HTR-8/SVneo (cell line): ENCODE results near the gene KCNJ10.
A peak's percentile ranks its signal among the peaks of the same experiment; 100 is the strongest.

Source experiments
- DNase-seq: peaks from one replicate; pipeline ENCODE4 v3.0.0; 2011; ENCODE audit warnings: low spot score, mixed read lengths; ENCODE audit not compliant: insufficient read length
- FAIRE-seq: peaks from 2 replicates; lab custom pipeline; 2011; peaks lifted over from hg19 to GRCh38; lab: Jason Lieb, UNC

KCNJ10 gene

GRCh38 chr1:160086456-160086892, 16.5 kb upstream of the KCNJ10 start:
- DNase-seq, result no peak
- no peak for FAIRE-seq

GRCh38 chr1:160085686-160086455, 15.9 kb upstream of the KCNJ10 start:
- DNase-seq, result peak; percentile 79
- FAIRE-seq, result no peak

DNA sequence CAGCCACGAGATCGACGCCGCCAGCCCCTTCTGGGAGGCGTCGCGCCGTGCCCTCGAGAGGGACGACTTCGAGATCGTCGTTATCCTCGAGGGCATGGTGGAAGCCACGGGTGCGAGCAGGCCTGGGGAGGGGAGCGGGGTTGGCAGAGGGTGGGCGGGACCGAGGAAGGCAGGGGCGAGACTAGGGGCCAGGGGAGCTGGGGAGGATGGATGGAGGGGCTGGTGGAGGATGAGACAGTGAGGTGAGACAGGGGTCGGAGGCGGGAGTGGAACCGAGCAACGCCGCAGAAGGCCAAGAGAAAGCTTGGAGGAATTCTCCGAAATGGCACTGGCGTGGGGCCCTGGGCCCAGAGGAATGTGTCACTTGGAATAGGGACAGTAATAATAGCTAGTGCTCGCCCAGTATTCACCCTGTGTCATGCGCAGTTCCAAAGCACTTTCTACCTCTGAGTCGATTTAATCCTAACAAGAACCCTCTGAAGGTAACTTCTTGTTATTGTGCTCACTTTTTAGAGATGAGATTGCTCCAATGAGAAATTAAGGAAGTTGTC, 14.9 kb upstream of the KCNJ10 start:
- DNase-seq (no peak), FAIRE-seq (no peak)

- FAIRE-seq (no peak), DNase-seq (peak; percentile 29)
These were observed 14.2 kb upstream of the KCNJ10 start for GRCh38 chr1:160083968-160084770.

DNA sequence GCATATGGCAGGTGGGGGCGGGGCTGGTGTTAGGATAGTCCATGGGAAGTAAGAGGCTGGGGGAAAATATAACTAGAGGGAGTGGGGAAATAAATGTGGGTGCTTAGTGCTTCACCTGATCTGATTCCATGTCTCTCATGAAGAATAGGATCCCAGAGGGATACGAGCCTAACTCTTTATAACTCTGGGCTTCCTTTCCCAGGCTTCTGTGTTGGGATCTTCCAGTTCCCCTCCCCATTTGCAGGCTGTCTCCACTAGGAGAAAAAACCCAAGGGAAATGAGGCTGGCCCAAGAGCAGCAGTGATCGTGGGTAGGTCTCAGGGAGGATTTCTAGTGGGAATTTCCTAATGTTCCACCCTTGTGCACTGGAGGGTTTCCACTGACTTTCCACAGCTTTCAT, 13.0 kb upstream of the KCNJ10 start:
- FAIRE-seq (no peak), DNase-seq (no peak)

- FAIRE-seq (no peak), DNase-seq (no peak)
These were observed 12.5 kb upstream of the KCNJ10 start for GRCh38 chr1:160082487-160082886.

GRCh38 chr1:160081261-160081936, 11.4 kb upstream of the KCNJ10 start, which contains the start of gene KCNJ9:
KCNJ9 (plus strand) TSS chr1:160081538; CDS start chr1:160084031, 2,493 bp downstream.
- no peak for DNase-seq

GRCh38 chr1:160080381-160081100, 10.6 kb upstream of the KCNJ10 start:
- DNase-seq (no peak), FAIRE-seq (no peak)

More at GRCh38 chr1:160081261-160081936, 11.4 kb upstream of the KCNJ10 start, which contains the start of gene KCNJ9:
- no peak for FAIRE-seq

DNA sequence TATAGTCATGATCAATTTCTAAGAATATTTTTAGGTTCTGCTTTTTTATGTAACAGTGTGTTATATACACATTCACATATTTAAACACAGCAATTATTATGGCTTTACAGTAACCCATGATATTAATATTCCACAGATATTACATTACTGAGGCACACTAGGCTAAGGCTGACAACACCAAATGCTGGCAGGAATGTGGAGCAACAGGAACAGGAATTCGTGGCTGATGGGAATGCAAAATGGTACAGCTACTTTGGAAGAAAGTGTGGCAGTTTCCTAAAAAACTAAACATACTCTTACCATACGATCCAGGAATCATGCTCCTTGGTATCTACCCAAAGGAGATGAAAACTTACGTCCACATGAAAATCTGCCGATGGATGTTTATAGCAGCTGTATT, 9.5 kb upstream of the KCNJ10 start:
- no peak for FAIRE-seq
- DNase-seq, result no peak

- DNase-seq, result peak; percentile 37
- FAIRE-seq, result no peak
These were observed 8.7 kb upstream of the KCNJ10 start for GRCh38 chr1:160078512-160079195.

DNA sequence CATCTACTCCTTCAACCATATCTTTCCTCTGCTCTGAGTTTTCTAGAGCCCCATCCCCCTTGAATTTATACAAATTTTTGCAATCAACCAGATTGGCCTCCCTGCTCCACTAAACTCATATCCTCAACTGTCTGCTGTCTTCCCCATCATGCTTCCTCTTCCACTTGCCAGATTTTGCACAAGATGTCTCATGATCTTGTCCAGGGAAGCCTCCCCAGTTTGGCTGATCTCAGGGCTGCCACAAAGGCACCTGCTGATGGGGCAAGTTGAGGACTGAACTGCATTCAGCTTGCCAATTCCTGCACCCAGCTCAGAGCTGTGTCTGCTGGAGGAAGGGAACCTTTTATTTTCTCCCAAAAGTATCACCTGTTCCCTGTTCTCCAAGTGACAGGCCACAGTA, 7.5 kb upstream of the KCNJ10 start:
- no peak for FAIRE-seq
- DNase-seq, result no peak

GRCh38 chr1:160076295-160076694, 6.3 kb upstream of the KCNJ10 start:
- DNase-seq, result no peak
- no peak for FAIRE-seq

DNA sequence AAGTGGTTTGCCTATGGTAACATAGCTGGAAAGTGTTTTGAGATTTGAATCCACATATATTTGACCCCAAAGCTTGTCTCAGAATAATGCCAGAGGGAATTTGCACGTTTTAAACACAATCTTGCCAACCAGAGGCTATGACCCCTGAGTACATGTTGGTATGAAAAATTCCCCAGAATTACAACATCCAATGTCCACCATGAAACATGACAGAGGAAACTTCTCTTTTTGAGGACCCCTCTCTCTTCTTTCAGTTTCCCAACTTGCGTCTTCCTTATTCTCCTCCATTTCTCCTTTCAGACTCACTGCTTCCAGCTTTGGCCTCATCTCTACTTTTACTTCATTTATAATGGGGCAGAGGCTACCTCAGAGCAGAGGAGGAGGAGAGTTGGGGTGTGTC, 5.9 kb upstream of the KCNJ10 start:
- DNase-seq (no peak), FAIRE-seq (no peak)

DNA sequence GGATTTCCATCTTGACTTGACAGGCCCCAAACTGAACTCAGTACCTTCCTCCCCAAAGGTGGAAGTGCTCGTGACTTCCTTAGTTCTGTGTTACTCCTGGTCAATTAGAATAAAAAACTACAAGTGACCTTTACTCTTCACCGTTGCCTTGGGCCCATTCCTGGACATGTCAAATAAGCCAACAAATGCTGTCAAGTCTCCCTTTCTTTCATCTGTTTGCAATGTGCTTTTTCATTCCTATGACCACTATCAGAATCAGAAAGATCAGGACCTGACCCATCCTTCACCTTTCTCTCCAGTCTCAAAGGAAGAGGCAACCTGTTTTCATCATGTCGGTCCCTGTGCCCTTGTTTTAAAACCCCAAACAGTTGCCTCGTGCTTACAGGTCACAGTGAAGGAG, 4.9 kb upstream of the KCNJ10 start:
- FAIRE-seq (no peak), DNase-seq (no peak)

GRCh38 chr1:160071289-160071688, 1.3 kb upstream of the KCNJ10 start:
- DNase-seq, result no peak
- no peak for FAIRE-seq

DNA sequence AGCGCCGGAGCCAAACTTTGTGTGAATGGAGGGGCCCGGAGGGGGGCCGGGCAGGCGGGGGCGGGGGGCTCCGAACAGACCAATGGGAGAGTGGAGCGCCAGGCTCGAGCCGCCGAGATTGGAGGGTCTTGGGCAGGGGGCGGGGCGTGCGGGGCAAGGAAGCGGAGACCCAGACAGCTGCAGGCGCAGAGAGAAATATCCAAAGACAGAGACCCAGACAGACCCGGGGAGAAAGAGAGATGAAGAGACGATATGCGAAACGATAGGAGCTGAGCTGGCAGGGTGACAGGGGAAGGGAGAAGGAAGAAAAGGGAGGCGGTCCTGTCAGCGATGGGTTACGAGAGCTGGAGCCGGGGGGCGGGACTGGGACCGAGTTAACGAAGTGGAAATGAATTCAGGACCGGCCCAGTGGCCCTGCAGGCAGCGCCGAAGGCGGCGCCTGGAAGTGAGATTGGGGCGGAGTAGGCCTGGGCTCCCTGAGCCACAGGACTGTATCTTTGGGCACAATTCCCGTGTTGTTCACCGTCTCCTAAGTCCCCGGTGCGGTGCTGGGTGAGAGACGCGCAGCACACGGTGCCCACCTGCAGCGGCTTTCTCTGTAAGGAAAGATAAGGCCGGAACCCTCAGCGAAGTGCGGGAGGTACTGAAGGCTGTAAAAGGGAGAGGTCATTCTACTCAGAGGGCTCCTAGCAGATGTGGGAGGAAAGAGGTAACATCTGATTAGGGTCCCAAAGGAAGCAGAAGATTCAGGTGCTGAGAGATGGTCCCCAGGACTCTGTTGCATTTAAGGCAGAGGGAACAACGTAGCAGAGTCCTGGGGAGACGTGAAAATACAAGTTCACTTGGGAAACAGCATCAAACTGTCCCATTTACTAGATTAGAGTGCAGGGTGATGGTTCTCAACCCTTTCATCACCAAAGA, 543 bp upstream of the KCNJ10 start:
- FAIRE-seq (no peak), DNase-seq (peak; percentile 78)

- DNase-seq, result no peak
- no peak for FAIRE-seq
These were observed 1.7 kb downstream of the KCNJ10 start for GRCh38 chr1:160068225-160068624.
